Common myeloid progenitor, CD34-positive (primary cell): ENCODE results near the gene LRRN2.
"Not testable (repeated sequence)": the region's sequence is repeated elsewhere in the genome, so short reads cannot be mapped to it uniquely, and the experiment has no call there.

Experiments used
- CTCF ChIA-PET: fragments of 350-600 bp; sonication (Branson Sonifier 250); formaldehyde crosslinking; loops from one replicate; lab custom pipeline; 2021; ENCODE audit warnings: antibody characterized with exemption; lab: Charles Lee
- POLR2A ChIA-PET: fragments of 350-600 bp; sonication (Branson Sonifier 250); formaldehyde crosslinking; loops from one replicate; lab custom pipeline; 2021; ENCODE audit warnings: antibody characterized with exemption; lab: Charles Lee
- DNase-seq, 3 donors: peaks; one replicate each; pipeline versions ENCODE4 v3.0.0 to v3.0.0-alpha.2; 2013
- H3K27ac ChIP-seq, 2 experiments: 1 replicate in 1 of 2; 2 replicates in 1 of 2; pipeline ENCODE4 v1.7.0; 2013; ENCODE audit warnings: inconsistent platforms in 2 of 2, low read length in 2 of 2, mild to moderate bottlenecking in 2 of 2, low read depth in 1 of 2, moderate library complexity in 1 of 2; ENCODE audit not compliant: severe bottlenecking in 2 of 2, insufficient read depth in 1 of 2, poor library complexity in 1 of 2
- H3K27me3 ChIP-seq, 5 experiments: replicated peaks in 2 of 5; 1 replicate in 3 of 5; 2 replicates in 2 of 5; pipeline versions ENCODE4 v1.6.1 to v1.7.0; 2013; ENCODE audit warnings: low read length in 4 of 5, mild to moderate bottlenecking in 2 of 5, moderate library complexity in 2 of 5, inconsistent platforms in 1 of 5; ENCODE audit not compliant: insufficient read depth in 5 of 5, control insufficient read depth in 4 of 5
- H3K36me3 ChIP-seq, 4 experiments: 1 replicate in 2 of 4; 2 replicates in 2 of 4; pipeline versions ENCODE4 v1.6.1 to v1.7.0; 2013; ENCODE audit warnings: low read length in 3 of 4, control low read depth in 1 of 4, mild to moderate bottlenecking in 1 of 4; ENCODE audit not compliant: control insufficient read depth in 4 of 4, insufficient read depth in 4 of 4
- H3K4me1 ChIP-seq, 4 experiments: 1 replicate in 3 of 4; 2 replicates in 1 of 4; pipeline versions ENCODE4 v1.6.1 to v1.7.1; 2013; ENCODE audit warnings: low read length in 3 of 4, mild to moderate bottlenecking in 3 of 4, control low read depth in 1 of 4, inconsistent platforms in 1 of 4, moderate library complexity in 1 of 4; ENCODE audit not compliant: control insufficient read depth in 4 of 4, insufficient read depth in 4 of 4; ENCODE audit errors: control extremely low read depth in 1 of 4
- H3K4me3 ChIP-seq, 7 experiments: 1 replicate in 4 of 7; 2 replicates in 3 of 7; pipeline versions ENCODE4 v1.5.1 to v1.7.0; 2013; ENCODE audit warnings: mild to moderate bottlenecking in 7 of 7, low read length in 6 of 7, moderate library complexity in 6 of 7, inconsistent platforms in 2 of 7, low read depth in 2 of 7, control low read depth in 1 of 7; ENCODE audit not compliant: insufficient read depth in 4 of 7, control insufficient read depth in 1 of 7; ENCODE audit errors: extremely low read depth in 1 of 7
- H3K9me3 ChIP-seq, 5 experiments: 1 replicate in 4 of 5; 2 replicates in 1 of 5; pipeline versions ENCODE4 v1.6.1 to v1.7.1; 2013; ENCODE audit warnings: low read length in 4 of 5, mild to moderate bottlenecking in 2 of 5, inconsistent platforms in 1 of 5, low read depth in 1 of 5, moderate library complexity in 1 of 5; ENCODE audit not compliant: control insufficient read depth in 4 of 5, insufficient read depth in 2 of 5; ENCODE audit errors: control extremely low read depth in 1 of 5
- WGBS: methylation state at CpG from one replicate; pipeline ENCODE4 v1.1.5; 2013; ENCODE audit not compliant: insufficient coverage; 5-methylcytosine and 5-hydroxymethylcytosine counted together

LRRN2 gene

GRCh38 chr1:204730826-204731459, 45.4 kb upstream of the LRRN2 start:
- Histone ChIP-seq H3K9me3 (no peaks in the 10 kb centered on the region), H3K4me1 (no peaks in the 10 kb centered on the region), H3K27ac (no peak overlapping the region), H3K27me3 (peaks cover 0 to 36% (median 8%) of the 10 kb centered on the region in 5 experiments), H3K36me3 (no peaks in the 10 kb centered on the region), H3K4me3 (no peak overlapping the region)
- 65% methylated on average over 4 of the region's 9 CpGs for whole genome bisulfite sequencing
- ChIA-PET CTCF (interaction anchor here (2.4 kb wide), 1 partner anchor 16 kb away, joined by 7 read pairs; no protein-coding TSS in a partner anchor), POLR2A (no interaction called here)
- no peak for DNase-seq

- peaks cover 0 to 35% (median 11%) of the 10 kb centered on the region in 5 experiments for H3K27me3 ChIP-seq
- no peaks in the 10 kb centered on the region for H3K36me3 ChIP-seq
- no peak overlapping the region for H3K4me3 ChIP-seq
- no peaks in the 10 kb centered on the region for H3K4me1 ChIP-seq
- no peak for DNase-seq
- H3K9me3 ChIP-seq = no peaks in the 10 kb centered on the region
- no peak overlapping the region for H3K27ac ChIP-seq
- 100% methylated on average over 3 of the region's 7 CpGs for WGBS
- ChIA-PET CTCF (interaction anchor here (1.9 kb wide), 1 partner anchor 77 kb away, joined by 5 read pairs; no protein-coding TSS in a partner anchor), POLR2A (no interaction called here)
These were observed 44.0 kb upstream of the LRRN2 start for GRCh38 chr1:204729516-204729915.

GRCh38 chr1:204728456-204728855, 42.9 kb upstream of the LRRN2 start:
- Histone ChIP-seq H3K4me1 (no peaks in the 10 kb centered on the region), H3K27me3 (peaks cover 0 to 32% (median 10%) of the 10 kb centered on the region in 5 experiments), H3K27ac (no peak overlapping the region), H3K36me3 (no peaks in the 10 kb centered on the region), H3K9me3 (no peaks in the 10 kb centered on the region), H3K4me3 (no peak overlapping the region)
- no peak for DNase-seq
- WGBS = 100% methylated on average over 2 of the region's 3 CpGs
- CTCF ChIA-PET = interaction anchor here (0.6 to 1.9 kb wide), 2 partner anchors 8 to 78 kb away, joined by 3 to 5 read pairs; no protein-coding TSS in a partner anchor
- POLR2A ChIA-PET = no interaction called here

GRCh38 chr1:204728045-204728444, 42.5 kb upstream of the LRRN2 start:
- CTCF ChIA-PET = interaction anchor here (1.9 kb wide), 1 partner anchor 79 kb away, joined by 5 read pairs; no protein-coding TSS in a partner anchor
- no peak overlapping the region for H3K27ac ChIP-seq
- 92% methylated on average over 3 of the region's 3 CpGs for WGBS
- H3K4me3 ChIP-seq = no peak overlapping the region
- H3K4me1 ChIP-seq = no peaks in the 10 kb centered on the region
- H3K9me3 ChIP-seq = no peaks in the 10 kb centered on the region
- no peaks in the 10 kb centered on the region for H3K36me3 ChIP-seq
- peaks cover 0 to 32% (median 10%) of the 10 kb centered on the region in 5 experiments for H3K27me3 ChIP-seq
- POLR2A ChIA-PET = no interaction called here
- no peak for DNase-seq

- H3K27ac ChIP-seq, H3K4me3 ChIP-seq, CTCF ChIA-PET, H3K36me3 ChIP-seq, H3K4me1 ChIP-seq, DNase-seq, POLR2A ChIA-PET, H3K9me3 ChIP-seq: not testable (repeated sequence)
- 100% methylated on average over 2 of the region's 6 CpGs for WGBS
- H3K27me3 ChIP-seq = peaks cover 0 to 30% (median 10%) of the 10 kb centered on the region in 5 experiments
These were observed 41.9 kb upstream of the LRRN2 start for GRCh38 chr1:204727438-204727837.

- no peaks in the 10 kb centered on the region for H3K4me1 ChIP-seq
- ChIA-PET CTCF (interaction anchor here (1.5 kb wide), 1 partner anchor 23 kb away, joined by 3 read pairs; no protein-coding TSS in a partner anchor), POLR2A (no interaction called here)
- H3K4me3 ChIP-seq = no peak overlapping the region
- no peaks in the 10 kb centered on the region for H3K36me3 ChIP-seq
- DNase-seq = no peak
- no peak overlapping the region for H3K27ac ChIP-seq
- peaks cover 0 to 22% (median 7%) of the 10 kb centered on the region in 5 experiments for H3K27me3 ChIP-seq
- WGBS = 83% methylated on average over 1 of the region's 1 CpG
- no peaks in the 10 kb centered on the region for H3K9me3 ChIP-seq
These were observed 40.9 kb upstream of the LRRN2 start for GRCh38 chr1:204726478-204726877.

- Histone ChIP-seq H3K36me3 (no peaks in the 10 kb centered on the region), H3K9me3 (no peaks in the 10 kb centered on the region), H3K27me3 (peaks cover 0 to 17% (median 4%) of the 10 kb centered on the region in 5 experiments), H3K4me1 (no peaks in the 10 kb centered on the region), H3K4me3 (no peak overlapping the region), H3K27ac (no peak overlapping the region)
- CTCF ChIA-PET = interaction anchor here (1.5 kb wide), 1 partner anchor 22 kb away, joined by 3 read pairs; no protein-coding TSS in a partner anchor
- POLR2A ChIA-PET = no interaction called here
- WGBS = 94% methylated on average over 9 of the region's 9 CpGs
- no peak for DNase-seq
These were observed 40.4 kb upstream of the LRRN2 start for GRCh38 chr1:204725821-204726448.
